ENCODE results near the gene SLC15A4.
"Not testable (repeated sequence)": the region's sequence is repeated elsewhere in the genome, so short reads cannot be mapped to it uniquely, and the experiment has no call there.

Gene SLC15A4
- total RNA-seq = 8.7 to 13.6 reads per million in 2 donors

- DNase-seq = peak; percentile 70 to 97 (median 90)
Measured at GRCh38 chr12:128823916-128824839, at the start of gene SLC15A4. Gene SLC15A4 (minus strand): TSS chr12:128823958. CDS start chr12:128823943, 15 bp downstream.

DNA sequence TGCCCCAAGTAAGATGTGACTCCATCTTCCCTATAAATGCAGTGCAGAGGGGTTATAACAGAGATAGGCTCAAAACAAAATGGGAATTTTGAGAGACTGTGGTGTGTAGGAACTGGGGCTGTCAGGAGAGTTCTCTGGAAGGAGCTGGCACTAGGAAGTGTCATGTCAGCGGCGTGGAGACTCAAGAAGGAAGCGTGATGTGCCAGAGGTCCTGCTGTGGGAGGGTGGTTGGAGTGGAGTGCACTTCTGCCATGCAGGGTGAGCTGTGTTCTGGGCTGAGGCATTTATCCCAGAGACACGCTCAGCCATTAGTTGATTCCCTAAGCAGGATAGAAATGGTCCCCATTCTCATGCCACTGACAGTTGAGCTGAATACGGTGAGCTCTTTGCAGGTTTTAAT lies 48.5 kb upstream of the SLC15A4 start:
- DNase-seq = no peak

DNA sequence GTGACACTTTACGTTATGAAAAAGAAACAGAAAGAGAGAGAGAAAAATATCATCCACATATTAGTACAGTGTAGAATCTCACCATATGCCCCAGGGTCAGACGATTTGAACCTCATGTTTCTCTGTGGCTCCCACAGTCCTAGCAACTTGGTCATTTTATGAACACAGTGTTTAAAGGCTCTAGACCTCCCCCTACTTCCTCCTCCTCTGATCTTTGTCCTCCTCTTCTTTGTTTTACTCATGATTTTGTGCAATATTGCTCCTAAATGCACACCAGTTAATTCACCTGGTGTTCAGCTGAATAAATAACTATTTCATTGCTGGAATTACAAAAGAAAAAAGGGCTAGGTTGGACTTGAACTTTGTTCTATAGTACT lies 47.7 kb upstream of the SLC15A4 start:
- DNase-seq = no peak

DNA sequence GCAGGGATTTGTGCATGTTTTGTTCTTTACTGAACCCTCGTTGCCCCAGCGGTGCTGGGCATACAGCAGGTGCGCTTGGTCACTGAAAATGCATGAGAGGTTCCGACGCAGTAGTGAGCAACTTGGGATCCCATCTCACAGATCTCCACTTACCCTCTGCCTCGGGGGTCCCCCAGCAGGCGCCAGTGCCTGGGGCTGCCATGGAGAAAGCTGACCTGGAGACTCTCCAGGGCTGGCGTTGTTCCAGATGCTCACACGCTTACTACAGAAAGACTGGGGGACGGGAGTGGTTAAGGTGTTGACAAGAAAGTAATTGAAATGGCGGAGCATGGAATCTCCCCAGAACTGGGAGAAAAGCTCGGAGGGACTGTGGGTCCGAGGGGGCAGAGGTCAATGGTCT lies 43.7 kb upstream of the SLC15A4 start:
- DNase-seq = no peak

- DNase-seq = no peak
Measured at GRCh38 chr12:128864516-128865186, 40.9 kb upstream of the SLC15A4 start.

GRCh38 chr12:128863957-128864356 lies 40.2 kb upstream of the SLC15A4 start:
- no peak for DNase-seq

DNA sequence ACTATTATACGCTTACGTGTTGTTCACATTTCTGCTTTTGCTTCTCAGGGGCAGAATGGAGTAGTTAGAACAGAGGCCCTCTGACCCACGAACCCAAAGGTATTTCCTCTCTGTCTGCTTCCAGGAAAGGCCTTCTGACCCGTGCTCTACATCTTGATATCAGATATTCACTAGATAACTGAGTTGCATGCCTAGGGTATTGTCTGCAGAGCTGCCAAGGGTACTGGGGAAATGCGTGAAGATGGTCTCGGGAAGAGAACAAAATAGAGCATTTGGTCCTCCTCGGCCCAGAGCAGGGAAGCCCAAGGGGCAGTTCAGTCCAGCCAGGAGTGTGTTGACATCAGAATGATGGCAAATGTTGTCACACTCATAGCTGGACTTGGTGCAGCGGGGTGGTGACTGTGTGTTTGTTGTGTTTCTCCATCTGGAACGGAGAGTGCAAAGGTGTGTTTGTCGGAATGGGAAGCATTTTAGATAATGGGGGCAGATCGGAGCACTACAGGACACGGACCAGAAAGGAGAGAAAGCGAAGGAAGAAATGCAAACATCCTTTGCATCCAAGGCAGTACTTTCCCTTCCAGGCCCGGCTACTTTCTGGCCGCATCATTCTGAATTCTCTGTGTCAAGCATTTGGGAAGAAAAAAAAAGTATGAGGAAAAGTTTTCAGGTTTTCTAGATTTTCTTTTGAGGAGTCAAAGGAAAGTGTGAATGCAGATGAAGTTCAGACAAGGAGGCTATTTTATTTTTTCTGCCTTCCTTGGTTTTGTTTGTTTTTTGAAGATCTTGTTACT lies 37.7 kb upstream of the SLC15A4 start:
- no peak for DNase-seq

DNA sequence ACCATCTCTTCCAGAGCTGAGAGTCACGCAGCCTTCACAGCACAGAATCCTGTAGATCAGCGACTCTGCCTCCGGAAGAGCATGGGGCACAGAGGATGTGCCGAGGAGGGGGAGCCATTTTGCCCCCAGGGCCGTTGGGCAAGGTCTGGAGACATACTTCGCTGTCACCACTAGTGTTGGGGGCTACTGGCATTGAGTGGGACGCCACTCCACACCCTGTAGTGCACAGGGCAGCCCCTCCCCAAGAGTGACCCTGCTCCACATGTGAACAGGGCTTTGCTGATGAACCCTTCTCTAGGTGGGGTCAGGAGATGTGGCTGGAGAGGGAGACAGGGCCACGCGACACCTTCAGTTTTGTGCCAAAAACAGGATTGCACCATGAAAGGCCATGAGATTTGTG lies 35.6 kb upstream of the SLC15A4 start:
- DNase-seq = no peak

GRCh38 chr12:128857133-128857763 lies 33.5 kb upstream of the SLC15A4 start:
- no peak for DNase-seq

GRCh38 chr12:128856791-128857078 lies 33.0 kb upstream of the SLC15A4 start:
- DNase-seq = no peak

DNA sequence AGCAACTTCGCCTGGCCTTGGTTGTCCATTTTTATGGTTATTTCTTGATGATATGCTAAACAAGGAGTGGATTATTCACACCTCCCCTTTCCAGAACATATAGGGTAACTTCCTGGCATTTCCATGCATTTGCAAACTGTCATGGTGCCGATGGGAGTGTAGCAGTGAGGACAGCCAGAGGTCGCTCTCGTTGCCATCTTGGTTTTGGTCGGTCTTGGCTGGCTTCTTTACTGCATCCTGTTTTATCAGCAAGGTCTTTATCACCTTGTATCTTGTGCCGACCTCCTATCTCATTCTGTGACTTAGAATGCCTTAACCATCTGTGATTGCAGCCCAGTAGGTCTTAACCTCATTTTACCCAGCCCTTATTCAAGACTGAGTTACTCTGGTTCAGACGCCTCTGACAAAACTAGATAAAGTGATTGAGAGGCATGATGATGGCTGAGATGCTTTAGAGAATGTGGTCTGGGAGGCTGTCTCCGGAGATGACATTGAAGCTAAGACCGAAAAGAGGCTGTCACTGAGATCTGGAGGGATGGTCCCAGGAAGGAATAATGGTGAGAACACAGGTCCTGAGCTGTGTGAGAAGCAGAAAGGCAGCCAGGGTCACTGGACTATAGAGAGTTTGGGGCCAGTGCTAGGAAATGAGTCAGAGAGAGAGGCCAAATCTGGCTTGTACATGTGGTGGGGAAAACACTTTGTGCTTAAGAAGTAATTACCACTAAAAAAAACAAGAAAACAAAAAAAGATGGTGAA lies 32.5 kb upstream of the SLC15A4 start:
- DNase-seq = no peak

DNA sequence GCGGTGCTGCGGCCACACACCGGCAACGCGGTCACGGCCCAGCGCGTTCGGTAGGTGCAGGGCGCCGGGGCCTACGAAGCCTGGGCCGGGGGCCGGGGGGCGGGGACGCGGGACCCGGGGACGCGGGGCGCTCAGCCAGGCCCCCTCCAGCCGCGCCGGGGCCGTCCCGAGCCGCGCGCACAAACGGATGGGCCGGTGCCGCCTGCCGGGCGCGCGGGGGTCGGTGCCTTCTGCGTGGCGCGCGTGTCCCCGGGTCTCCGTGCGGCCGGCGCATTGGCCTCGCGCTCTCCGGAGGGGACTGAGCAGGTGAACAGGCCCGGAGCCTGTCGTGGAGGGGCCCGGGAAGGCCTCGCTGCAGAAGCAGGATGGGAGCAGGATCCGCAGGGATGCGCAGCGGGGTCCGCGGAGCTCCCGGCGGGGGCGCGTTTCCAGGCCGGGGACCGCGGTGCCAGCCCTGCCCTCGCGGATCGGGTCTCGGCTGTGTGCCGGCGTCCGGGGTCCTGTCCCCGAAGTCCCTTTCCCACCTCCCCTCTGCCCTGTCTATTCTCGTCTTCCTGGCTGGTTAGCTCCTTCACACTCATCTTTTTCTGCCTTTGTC lies 29.9 kb upstream of the SLC15A4 start:
- peak in 1 of 5 experiments; percentile 6 for DNase-seq

- no peak for DNase-seq
Measured at GRCh38 chr12:128852885-128853599, 29.3 kb upstream of the SLC15A4 start, which contains the start of gene GLT1D1. Gene GLT1D1 (plus strand): TSS chr12:128853478. CDS start chr12:128853582, 104 bp downstream.

DNA sequence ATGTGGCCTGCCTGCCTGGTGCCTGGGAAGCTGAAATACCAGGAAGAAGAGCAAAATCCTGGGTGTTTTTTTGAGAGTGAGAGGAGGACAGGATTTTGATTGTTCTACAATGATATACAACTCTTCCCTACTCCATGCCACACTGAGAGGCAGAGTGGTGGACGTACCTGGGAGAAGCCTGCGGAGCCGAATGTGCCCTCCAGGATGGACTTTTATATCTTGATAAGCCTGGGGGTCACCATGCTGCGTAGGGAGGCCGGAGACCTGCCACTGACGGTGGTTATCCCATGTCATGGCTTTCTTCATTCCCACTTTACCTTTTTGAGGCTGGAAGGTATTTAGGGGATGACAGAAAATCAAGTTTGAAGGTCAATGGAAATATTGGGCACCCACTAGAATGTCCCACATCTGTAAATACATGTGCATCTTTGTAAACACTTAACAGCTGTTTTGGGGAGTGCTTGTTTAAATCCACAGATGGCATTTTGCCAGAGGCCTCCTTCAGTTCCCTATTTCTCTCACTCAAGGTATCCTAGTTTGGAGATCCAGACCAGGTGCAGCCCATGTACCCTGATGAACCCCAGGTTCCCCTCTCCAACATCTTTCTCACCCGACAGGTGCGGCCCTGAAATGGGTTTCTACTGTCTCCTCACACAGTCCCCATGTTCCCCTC lies 28.4 kb upstream of the SLC15A4 start:
- no peak for DNase-seq

DNA sequence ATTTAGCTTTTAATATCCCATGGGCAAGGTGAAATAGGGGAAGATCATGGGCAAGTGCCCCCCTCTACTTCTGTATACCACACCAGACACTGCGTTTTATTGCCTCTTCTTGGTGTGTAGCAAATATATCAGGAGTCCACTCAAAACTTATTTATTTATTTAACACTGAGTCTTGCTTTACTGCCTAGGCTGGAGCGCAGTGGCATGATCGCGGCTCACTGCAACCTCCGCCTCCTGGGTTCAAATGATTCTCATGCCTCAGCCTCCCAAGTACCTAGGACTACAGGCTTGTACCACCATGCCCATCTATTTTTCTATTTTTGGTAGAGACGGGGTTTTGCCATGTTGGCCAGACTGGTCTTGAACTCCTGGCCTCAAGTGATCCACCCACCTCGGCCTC lies 27.7 kb upstream of the SLC15A4 start:
- not testable (repeated sequence) for DNase-seq

DNA sequence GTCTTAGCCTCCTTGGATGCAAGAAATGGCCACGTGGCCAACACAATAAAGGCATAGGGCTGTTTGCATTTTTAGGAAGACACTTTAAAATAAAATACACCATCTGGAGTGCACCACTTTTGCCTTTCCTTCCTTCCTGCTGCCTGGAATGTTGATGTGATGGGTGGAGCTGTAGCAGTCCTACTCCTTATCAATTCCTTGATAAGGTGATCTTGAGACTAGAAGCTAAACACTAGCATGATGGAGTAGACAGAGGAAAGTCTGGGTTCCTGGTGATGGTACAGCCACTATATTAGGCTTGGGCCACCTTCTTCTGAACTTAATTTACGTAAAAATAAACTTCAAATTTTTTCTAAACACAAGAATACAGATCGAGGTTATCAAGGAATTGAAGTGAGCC lies 26.6 kb upstream of the SLC15A4 start:
- no peak for DNase-seq

DNA sequence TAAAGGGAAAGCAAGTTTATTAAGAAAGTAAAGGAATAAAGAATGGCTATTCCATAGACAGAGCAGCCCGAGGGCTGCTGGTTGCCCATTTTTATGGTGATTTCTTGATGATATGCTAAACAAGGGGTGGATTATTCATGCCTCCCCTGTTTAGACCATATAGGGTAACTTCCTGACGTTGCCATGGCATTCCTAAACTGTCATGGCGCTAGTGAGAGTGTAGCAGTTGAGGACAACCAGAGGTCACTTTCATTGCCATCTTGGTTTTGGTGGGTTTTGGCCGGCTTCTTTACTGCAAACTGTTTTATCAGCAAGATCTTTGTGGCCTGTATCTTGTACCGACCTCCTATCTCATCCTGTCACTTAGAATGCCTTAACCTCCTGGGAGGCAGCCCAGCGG lies 26.0 kb upstream of the SLC15A4 start:
- DNase-seq = not testable (repeated sequence)

DNA sequence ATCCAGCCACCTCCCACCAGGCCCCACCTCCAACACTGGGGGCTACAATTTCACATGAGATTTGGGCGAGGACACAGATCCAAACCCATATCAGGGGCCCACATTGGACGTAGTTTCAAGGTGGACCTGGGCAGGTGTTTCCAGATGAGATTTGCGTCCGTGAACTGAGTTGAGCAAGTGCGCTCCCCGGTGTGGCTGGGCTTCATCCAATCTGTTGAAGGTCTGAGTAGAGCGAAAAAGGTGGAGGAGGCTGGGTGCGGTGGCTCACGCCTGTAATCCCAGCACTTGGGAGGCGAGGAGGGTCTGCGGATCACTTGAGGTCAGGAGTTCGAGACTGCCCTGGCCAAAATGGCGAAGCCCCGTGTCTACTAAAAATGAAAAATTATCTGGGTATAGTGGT lies 24.6 kb upstream of the SLC15A4 start:
- no peak for DNase-seq

DNA sequence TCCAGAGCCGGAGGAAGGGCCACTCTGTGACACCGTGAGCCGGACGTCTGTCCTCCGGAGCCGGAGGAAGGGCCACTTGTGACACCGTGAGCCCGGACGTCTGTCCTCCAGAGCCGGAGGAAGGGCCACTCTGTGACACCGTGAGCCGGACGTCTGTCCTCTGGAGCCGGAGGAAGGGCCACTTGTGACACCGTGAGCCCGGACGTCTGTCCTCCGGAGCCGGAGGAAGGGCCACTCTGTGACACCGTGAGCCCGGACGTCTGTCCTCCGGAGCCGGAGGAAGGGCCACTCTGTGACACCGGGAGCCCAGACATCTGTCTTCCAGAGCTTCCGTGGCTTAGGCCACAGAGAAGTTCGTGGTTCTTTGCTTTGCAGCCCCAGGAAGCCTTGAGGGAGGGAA lies 22.9 kb upstream of the SLC15A4 start:
- not testable (repeated sequence) for DNase-seq

GRCh38 chr12:128844031-128844635 lies 20.4 kb upstream of the SLC15A4 start:
- DNase-seq = peak in 1 of 5 experiments; percentile 35
